Colonic mucosa (tissue), 4 donors: Measurements from ENCODE around the gene DLL1. TPM values are rescaled to one million over a fixed set of nuclear protein-coding genes. Genes with fewer than 3 reads are reported as not detected.

Source experiments
- DNase-seq: peaks from one replicate; pipeline ENCODE4 v3.0.0-alpha.2; 2020
- H3K27ac ChIP-seq: fragments of 200-600 bp; one replicate; pipeline ENCODE4 v1.8.0; 2021
- H3K27me3 ChIP-seq: fragments of 200-600 bp; one replicate; pipeline ENCODE4 v1.8.0; 2021
- H3K36me3 ChIP-seq: fragments of 200-600 bp; one replicate; pipeline ENCODE4 v1.8.0; 2021
- H3K4me1 ChIP-seq: fragments of 200-600 bp; one replicate; pipeline ENCODE4 v1.8.0; 2021; ENCODE audit warnings: mild to moderate bottlenecking
- H3K4me3 ChIP-seq: fragments of 200-600 bp; one replicate; pipeline ENCODE4 v1.8.0; 2021
- H3K9ac ChIP-seq, 2 donors: one replicate each; pipeline ENCODE4 v1.7.0; 2013; ENCODE audit warnings: control low read depth in 2 of 2, low read depth in 2 of 2, low read length in 2 of 2
- H3K9me3 ChIP-seq: fragments of 200-600 bp; one replicate; pipeline ENCODE4 v1.8.0; 2021
- CTCF ChIP-seq: fragments of 200-600 bp; IDR thresholded peaks from one replicate; pipeline ENCODE4 v1.8.0; 2022; ENCODE audit warnings: antibody characterized with exemption, mild to moderate bottlenecking
- intact Hi-C: fragments of 100-400 bp; cut with DNase I; formaldehyde crosslinking; loops from one replicate; pipeline ENCODE4 v1.14.1; 2022
- total RNA-seq, 2 donors: library from RNA; stranded (reverse); fragmentation: NEBNext Ultra II Directional in 1 of 2; extraction: Animal tissue kit (Norgen Biotek cat#: 25700) in 1 of 2; gene quantifications; one replicate each; pipeline ENCODE4 v1.2.1, GENCODE V29; 2021
- donor health status: healthy.
- donor health status: DM: no; HTN: no; CAD: no.
- donor health status: DM: no; HTN: no; CAD: no.

DLL1 gene
- total RNA-seq, 2 donors from 2014 or later: 16.1 to 26.8 TPM

- H3K27ac ChIP-seq: peak overlapping the region; percentile 70
- no peak for TF ChIP-seq CTCF
- H3K9ac ChIP-seq: peak overlapping the region; percentile 62 to 77
- DNase-seq: peak; percentile 27
- H3K4me3 ChIP-seq: peak overlapping the region; percentile 72
- H3K36me3 ChIP-seq: no peaks in the 10 kb centered on the region
- H3K27me3 ChIP-seq: peaks cover 55% of the 10 kb centered on the region
- intact Hi-C loops: no loop called here
- no peaks in the 10 kb centered on the region for H3K9me3 ChIP-seq
- H3K4me1 ChIP-seq: peaks cover 7% of the 10 kb centered on the region
Observed at GRCh38 chr6:170289951-170290295, 955 bp downstream of the DLL1 start.

GRCh38 chr6:170289180-170289931, 1.5 kb downstream of the DLL1 start:
- TF ChIP-seq CTCF: no peak
- Histone ChIP-seq H3K9ac (peak overlapping the region; percentile 62 to 77), H3K4me3 (peak overlapping the region; percentile 72), H3K9me3 (no peaks in the 10 kb centered on the region), H3K4me1 (peaks cover 7% of the 10 kb centered on the region), H3K27ac (peak overlapping the region; percentile 70), H3K27me3 (peaks cover 51% of the 10 kb centered on the region), H3K36me3 (no peaks in the 10 kb centered on the region)
- no peak for DNase-seq
- intact Hi-C loops: no loop called here

GRCh38 chr6:170288852-170289179, 2.1 kb downstream of the DLL1 start:
- no peak for DNase-seq
- intact Hi-C loops: no loop called here
- peak overlapping the region; percentile 62 to 77 for H3K9ac ChIP-seq
- peaks cover 46% of the 10 kb centered on the region for H3K27me3 ChIP-seq
- H3K36me3 ChIP-seq: no peaks in the 10 kb centered on the region
- peaks cover 7% of the 10 kb centered on the region for H3K4me1 ChIP-seq
- TF ChIP-seq CTCF: no peak
- H3K4me3 ChIP-seq: peak overlapping the region; percentile 72
- no peaks in the 10 kb centered on the region for H3K9me3 ChIP-seq
- peak overlapping the region; percentile 70 for H3K27ac ChIP-seq

GRCh38 chr6:170288091-170288631, 2.7 kb downstream of the DLL1 start:
- H3K36me3 ChIP-seq: no peaks in the 10 kb centered on the region
- H3K4me1 ChIP-seq: peaks cover 7% of the 10 kb centered on the region
- no peaks in the 10 kb centered on the region for H3K9me3 ChIP-seq
- peaks cover 42% of the 10 kb centered on the region for H3K27me3 ChIP-seq
- peak overlapping the region; percentile 44 to 62 for H3K9ac ChIP-seq
- H3K27ac ChIP-seq: no peak overlapping the region
- no peak for DNase-seq
- H3K4me3 ChIP-seq: peak overlapping the region; percentile 72
- intact Hi-C loops: no loop called here
- TF ChIP-seq CTCF: no peak

- Histone ChIP-seq H3K27ac (peak overlapping the region; percentile 50), H3K9me3 (no peaks in the 10 kb centered on the region), H3K4me1 (peaks cover 4% of the 10 kb centered on the region), H3K9ac (peak overlapping the region; percentile 44 to 62), H3K27me3 (peaks cover 41% of the 10 kb centered on the region), H3K36me3 (no peaks in the 10 kb centered on the region), H3K4me3 (peak overlapping the region; percentile 72)
- DNase-seq: no peak
- intact Hi-C loops: no loop called here
- TF ChIP-seq CTCF: no peak
Observed at GRCh38 chr6:170287371-170287876, 3.5 kb downstream of the DLL1 start.
